HuH-7.5 (cell line): ENCODE results near the gene NTHL1.

Source experiments
- DNase-seq: peaks from one replicate; pipeline ENCODE4 v3.0.0; 2011; ENCODE audit warnings: low spot score

Gene NTHL1

GRCh38 chr16:1991948-1992703 is 55.5 kb downstream of the NTHL1 start:
- peak; percentile 92 for DNase-seq

GRCh38 chr16:1991588-1991947 is 56.1 kb downstream of the NTHL1 start:
- no peak for DNase-seq

GRCh38 chr16:1991135-1991551 is 56.5 kb downstream of the NTHL1 start:
- DNase-seq = no peak

GRCh38 chr16:1990351-1991134 is 57.1 kb downstream of the NTHL1 start:
- DNase-seq = peak; percentile 75

GRCh38 chr16:1990101-1990350 is 57.6 kb downstream of the NTHL1 start:
- DNase-seq = no peak
